Stimulated activated CD8-positive, alpha-beta memory T cell treated with anti-CD3 and anti-CD28 coated beads, Interleukin-2, amount 100 ng/mL, for 1 hour (primary cell): ENCODE data around the gene FHIP2A.
"Not testable (repeated sequence)": the region's sequence is repeated elsewhere in the genome, so short reads cannot be mapped to it uniquely, and the experiment has no call there.

ENCODE experiments used
- DNase-seq, 2 donors: peaks; one replicate each; pipeline ENCODE4 v3.0.0-alpha.2; 2020; ENCODE audit warnings: low read depth in 2 of 2

The FHIP2A gene

DNA sequence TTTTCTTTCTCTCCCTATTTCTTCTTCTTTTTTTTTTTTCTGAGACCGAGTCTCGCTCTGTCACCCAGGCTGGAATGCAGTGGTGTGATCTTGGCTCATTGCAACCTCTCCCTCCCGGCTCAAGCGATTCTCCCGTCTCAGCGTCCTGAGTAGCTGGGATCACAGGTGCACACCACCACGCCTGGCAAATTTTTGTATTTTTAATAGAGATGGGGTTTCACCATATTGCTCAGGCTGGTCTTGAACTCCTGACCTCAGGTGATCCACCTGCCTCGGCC is 35.6 kb downstream of the FHIP2A start:
- DNase-seq, result not testable (repeated sequence)

DNA sequence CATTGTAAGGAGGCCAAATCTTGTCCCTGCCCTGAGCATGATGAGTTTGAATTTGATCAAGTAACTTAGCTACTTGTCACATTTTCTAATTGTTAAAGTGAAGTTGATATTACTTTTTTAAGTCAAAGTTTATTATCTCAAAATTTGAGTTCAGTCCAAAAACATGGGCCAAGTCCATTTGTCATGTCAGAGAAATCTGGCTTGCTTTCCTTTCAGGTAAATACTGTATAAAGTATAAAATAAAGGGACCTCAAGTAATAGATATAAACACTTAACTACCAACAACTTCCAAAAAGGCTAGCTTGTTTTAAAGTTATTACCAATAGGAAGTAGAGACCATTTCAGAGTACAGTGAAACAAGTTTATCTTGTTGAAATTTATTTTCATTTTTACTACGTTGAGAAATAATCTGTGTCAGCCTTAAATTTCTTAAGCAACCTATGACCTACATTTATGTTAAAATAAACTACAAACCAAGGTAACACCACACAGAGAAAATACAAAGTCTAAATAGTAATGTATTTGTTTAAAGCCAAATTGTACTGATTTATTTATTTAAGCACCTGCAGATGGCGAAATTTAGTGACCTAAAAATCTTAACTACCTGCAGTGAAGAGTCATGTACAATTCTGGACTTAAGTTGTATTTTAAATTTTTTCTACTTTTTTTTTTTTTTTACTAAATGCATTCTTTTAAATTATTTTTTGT is 36.5 kb downstream of the FHIP2A start:
- no peak for DNase-seq

GRCh38 chr10:114859222-114859621 is 37.6 kb downstream of the FHIP2A start:
- no peak for DNase-seq

- DNase-seq, result no peak
Observed at GRCh38 chr10:114862456-114862855, 40.9 kb downstream of the FHIP2A start.

- DNase-seq, result no peak
Observed at GRCh38 chr10:114867365-114867764, 45.8 kb downstream of the FHIP2A start.

DNA sequence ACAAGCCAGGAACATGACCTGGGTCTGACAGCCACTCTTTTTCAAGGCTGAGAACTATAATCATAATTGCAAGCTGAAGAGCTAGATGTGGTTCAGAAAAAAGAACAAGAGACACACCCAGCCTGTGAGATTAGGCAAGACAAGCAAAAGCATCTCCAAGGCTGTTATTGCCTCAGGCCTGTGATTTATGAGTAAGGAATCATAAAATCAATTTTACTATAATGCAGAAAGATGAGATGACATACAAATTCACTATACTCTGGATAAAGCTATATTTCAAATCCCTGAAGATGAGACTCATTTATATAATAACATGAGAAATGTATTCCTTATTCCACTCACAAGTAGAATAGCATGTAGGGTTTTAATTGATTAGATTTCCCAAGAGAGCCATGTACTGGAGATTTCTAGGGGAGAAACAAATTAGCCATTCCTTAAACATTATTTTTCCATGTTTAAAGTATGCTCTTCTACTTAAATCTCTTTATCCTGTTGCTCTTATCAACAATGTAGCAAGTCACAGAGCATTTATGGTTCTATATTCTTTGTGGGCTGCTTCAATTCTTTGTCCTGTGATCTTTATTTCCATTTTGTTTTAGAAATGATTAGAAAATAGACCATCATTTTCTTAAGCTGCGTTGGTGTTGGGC is 47.4 kb downstream of the FHIP2A start:
- no peak for DNase-seq

DNA sequence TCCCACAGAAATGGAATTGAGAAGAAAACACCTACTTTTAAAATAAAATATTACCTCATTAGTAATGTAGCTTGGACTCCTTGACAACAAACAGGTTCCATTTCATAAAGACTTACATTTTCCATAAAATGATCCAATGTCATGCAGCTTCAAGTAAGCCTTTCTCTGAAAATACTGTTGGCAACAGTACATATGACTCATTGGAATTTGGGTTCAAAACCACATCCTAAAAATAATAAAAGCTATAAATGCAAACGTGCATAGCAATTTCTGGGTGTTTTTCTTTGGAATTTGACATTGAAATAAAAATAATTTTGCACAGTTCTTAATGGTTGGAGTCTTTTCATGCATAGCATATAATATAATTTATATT is 47.9 kb downstream of the FHIP2A start:
- no peak for DNase-seq

- no peak for DNase-seq
Observed at GRCh38 chr10:114870486-114870885, 48.9 kb downstream of the FHIP2A start.

GRCh38 chr10:114871379-114871778 is 49.8 kb downstream of the FHIP2A start:
- no peak for DNase-seq
